ENCODE results near the gene PGS1. TPM values are rescaled to one million over a fixed set of nuclear protein-coding genes. Genes with fewer than 3 reads are reported as not detected.
"Not testable (repeated sequence)": the region's sequence is repeated elsewhere in the genome, so short reads cannot be mapped to it uniquely, and the experiment has no call there.

The PGS1 gene
- total RNA-seq, 1 experiment from 2014 or later, result 26.8 TPM

GRCh38 chr17:78444392-78444791 lies 65.9 kb downstream of the PGS1 start:
- DNase-seq (ENCODE audit: low read depth), result no peak

- DNase-seq (ENCODE audit: low read depth), result no peak
Observed at GRCh38 chr17:78446833-78447232, 68.4 kb downstream of the PGS1 start.

GRCh38 chr17:78448356-78448993 lies 70.0 kb downstream of the PGS1 start:
- DNase-seq (ENCODE audit: low read depth), result no peak

GRCh38 chr17:78449983-78450595 lies 71.6 kb downstream of the PGS1 start:
- DNase-seq (ENCODE audit: low read depth), result no peak

GRCh38 chr17:78450696-78451345 lies 72.4 kb downstream of the PGS1 start:
- no peak for DNase-seq (ENCODE audit: low read depth)

GRCh38 chr17:78451753-78452152 lies 73.3 kb downstream of the PGS1 start:
- no peak for DNase-seq (ENCODE audit: low read depth)

- no peak for DNase-seq (ENCODE audit: low read depth)
Observed at GRCh38 chr17:78454346-78454745, 75.9 kb downstream of the PGS1 start.

GRCh38 chr17:78458091-78458490 lies 79.6 kb downstream of the PGS1 start:
- DNase-seq (ENCODE audit: low read depth), result no peak

- DNase-seq (ENCODE audit: low read depth), result no peak
Observed at GRCh38 chr17:78458736-78459335, 80.4 kb downstream of the PGS1 start.

GRCh38 chr17:78459696-78460095 lies 81.2 kb downstream of the PGS1 start:
- DNase-seq (ENCODE audit: low read depth), result no peak

- DNase-seq (ENCODE audit: low read depth), result no peak
Observed at GRCh38 chr17:78460176-78460675, 81.8 kb downstream of the PGS1 start.

- no peak for DNase-seq (ENCODE audit: low read depth)
Observed at GRCh38 chr17:78460951-78461798, 82.7 kb downstream of the PGS1 start.

GRCh38 chr17:78461799-78462053 lies 83.3 kb downstream of the PGS1 start:
- no peak for DNase-seq (ENCODE audit: low read depth)

- DNase-seq (ENCODE audit: low read depth), result no peak
Observed at GRCh38 chr17:78462148-78462547, 83.7 kb downstream of the PGS1 start.

- DNase-seq (ENCODE audit: low read depth), result not testable (repeated sequence)
Observed at GRCh38 chr17:78466109-78466785, 87.8 kb downstream of the PGS1 start.

- no peak for DNase-seq (ENCODE audit: low read depth)
Observed at GRCh38 chr17:78466786-78467715, 88.6 kb downstream of the PGS1 start.

- no peak for DNase-seq (ENCODE audit: low read depth)
Observed at GRCh38 chr17:78468366-78468765, 89.9 kb downstream of the PGS1 start.

- no peak for DNase-seq (ENCODE audit: low read depth)
Observed at GRCh38 chr17:78469443-78469842, 91.0 kb downstream of the PGS1 start.

GRCh38 chr17:78471635-78472034 lies 93.2 kb downstream of the PGS1 start:
- no peak for DNase-seq (ENCODE audit: low read depth)

Measured in Daoy (cell line).